NCI-H774 (cell line): ENCODE results near the gene PRKAG1.

Experiments
- DNase-seq: peaks from one replicate; lab custom pipeline; 2025; lab: John Stamatoyannopoulos, UW

Gene PRKAG1

GRCh38 chr12:49010092-49010668 lies 8.4 kb downstream of the PRKAG1 start:
- DNase-seq = no peak

- DNase-seq = no peak
These were observed 9.6 kb downstream of the PRKAG1 start for GRCh38 chr12:49008943-49009342.

GRCh38 chr12:49000346-49000745 lies 18.2 kb downstream of the PRKAG1 start:
- no peak for DNase-seq

GRCh38 chr12:48999371-49000131 lies 19.0 kb downstream of the PRKAG1 start, which contains the start of gene DDN:
TSS of gene DDN (minus strand) at chr12:48999375. CDS start at chr12:48999287, 88 bp downstream.
- no peak for DNase-seq

GRCh38 chr12:48998497-48999353 lies 19.9 kb downstream of the PRKAG1 start:
- no peak for DNase-seq

- peak; percentile 36 for DNase-seq
These were observed 20.7 kb downstream of the PRKAG1 start for GRCh38 chr12:48997719-48998496.

- peak; percentile 63 for DNase-seq
These were observed 21.5 kb downstream of the PRKAG1 start for GRCh38 chr12:48996794-48997718.

GRCh38 chr12:48995086-48995879 lies 23.3 kb downstream of the PRKAG1 start:
- peak; percentile 66 for DNase-seq

GRCh38 chr12:48994224-48995085 lies 24.1 kb downstream of the PRKAG1 start:
- DNase-seq = no peak

- DNase-seq = no peak
These were observed 24.8 kb downstream of the PRKAG1 start for GRCh38 chr12:48993787-48994186.

GRCh38 chr12:48991247-48992050 lies 27.1 kb downstream of the PRKAG1 start:
- no peak for DNase-seq

GRCh38 chr12:48990552-48990951 lies 28.0 kb downstream of the PRKAG1 start:
- peak; percentile 24 for DNase-seq

GRCh38 chr12:48988030-48988649 lies 30.4 kb downstream of the PRKAG1 start:
- peak; percentile 45 for DNase-seq

GRCh38 chr12:48986720-48987291 lies 31.8 kb downstream of the PRKAG1 start:
- no peak for DNase-seq

GRCh38 chr12:48985901-48986300 lies 32.7 kb downstream of the PRKAG1 start:
- no peak for DNase-seq

GRCh38 chr12:48985475-48985897 lies 33.1 kb downstream of the PRKAG1 start:
- no peak for DNase-seq

- DNase-seq = no peak
These were observed 36.0 kb downstream of the PRKAG1 start for GRCh38 chr12:48982397-48983080.
